Prostate gland (tissue), 2 donors: Measurements from ENCODE around the gene SSH2.

Experiments used
- POLR2A ChIP-seq: fragments of 450-650 bp; IDR thresholded peaks from one replicate; pipeline ENCODE4 v1.6.1; 2016; ENCODE audit warnings: antibody characterized with exemption, mild to moderate bottlenecking
- TF ChIP-seq, protein P1 (sequence below), 4 experiments: fragments of 200-600 bp in 2 of 4; fragments of 450-650 bp in 2 of 4; sonication (generic) in 2 of 4; IDR thresholded peaks; 1 replicate in 3 of 4; 2 replicates in 1 of 4; pipeline ENCODE4 v1.5.1; 2016 to 2019; ENCODE audit warnings: antibody characterized with exemption in 4 of 4, mild to moderate bottlenecking in 2 of 4, moderate library complexity in 2 of 4

GRCh38 chr17:29585080-29585751 is 344.8 kb downstream of the SSH2 start:
- TF ChIP-seq POLR2A: no peak
- TF ChIP-seq, protein P1, sequence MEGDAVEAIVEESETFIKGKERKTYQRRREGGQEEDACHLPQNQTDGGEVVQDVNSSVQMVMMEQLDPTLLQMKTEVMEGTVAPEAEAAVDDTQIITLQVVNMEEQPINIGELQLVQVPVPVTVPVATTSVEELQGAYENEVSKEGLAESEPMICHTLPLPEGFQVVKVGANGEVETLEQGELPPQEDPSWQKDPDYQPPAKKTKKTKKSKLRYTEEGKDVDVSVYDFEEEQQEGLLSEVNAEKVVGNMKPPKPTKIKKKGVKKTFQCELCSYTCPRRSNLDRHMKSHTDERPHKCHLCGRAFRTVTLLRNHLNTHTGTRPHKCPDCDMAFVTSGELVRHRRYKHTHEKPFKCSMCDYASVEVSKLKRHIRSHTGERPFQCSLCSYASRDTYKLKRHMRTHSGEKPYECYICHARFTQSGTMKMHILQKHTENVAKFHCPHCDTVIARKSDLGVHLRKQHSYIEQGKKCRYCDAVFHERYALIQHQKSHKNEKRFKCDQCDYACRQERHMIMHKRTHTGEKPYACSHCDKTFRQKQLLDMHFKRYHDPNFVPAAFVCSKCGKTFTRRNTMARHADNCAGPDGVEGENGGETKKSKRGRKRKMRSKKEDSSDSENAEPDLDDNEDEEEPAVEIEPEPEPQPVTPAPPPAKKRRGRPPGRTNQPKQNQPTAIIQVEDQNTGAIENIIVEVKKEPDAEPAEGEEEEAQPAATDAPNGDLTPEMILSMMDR (IDR thresholded peaks at IDR 0.05): peak in 1 of 4 experiments; percentile 24
